Endothelial cell of umbilical vein (primary cell): ENCODE data around the gene CAPN5.

Experiments
- EZH2 ChIP-seq: IDR thresholded peaks from 2 replicates; pipeline ENCODE4 v1.6.1; 2012; ENCODE audit warnings: borderline replicate concordance, low read depth, mild to moderate bottlenecking, moderate library complexity, low read length, inconsistent platforms; ENCODE audit not compliant: severe bottlenecking
- GATA2 ChIP-seq: IDR thresholded peaks from 2 replicates; pipeline ENCODE4 v1.7.0; 2011; ENCODE audit warnings: low read depth, mild to moderate bottlenecking, moderate library complexity, mixed read lengths, low read length; ENCODE audit not compliant: insufficient read length, insufficient read depth
- POLR2A ChIP-seq: IDR thresholded peaks from 2 replicates; pipeline ENCODE4 v1.6.1; 2012; ENCODE audit warnings: low read depth, mild to moderate bottlenecking, control low read depth, low read length
- TF ChIP-seq, protein P1 (sequence below), 2 donors: IDR thresholded peaks; 1 replicate in 1 of 2; 2 replicates in 1 of 2; pipeline ENCODE4 v1.5.1; 2011; ENCODE audit warnings: low read length in 2 of 2, mild to moderate bottlenecking in 2 of 2, moderate library complexity in 2 of 2, control low read depth in 1 of 2, inconsistent platforms in 1 of 2, low read depth in 1 of 2; ENCODE audit not compliant: insufficient read depth in 1 of 2; ENCODE audit errors: extremely low read depth in 1 of 2

DNA sequence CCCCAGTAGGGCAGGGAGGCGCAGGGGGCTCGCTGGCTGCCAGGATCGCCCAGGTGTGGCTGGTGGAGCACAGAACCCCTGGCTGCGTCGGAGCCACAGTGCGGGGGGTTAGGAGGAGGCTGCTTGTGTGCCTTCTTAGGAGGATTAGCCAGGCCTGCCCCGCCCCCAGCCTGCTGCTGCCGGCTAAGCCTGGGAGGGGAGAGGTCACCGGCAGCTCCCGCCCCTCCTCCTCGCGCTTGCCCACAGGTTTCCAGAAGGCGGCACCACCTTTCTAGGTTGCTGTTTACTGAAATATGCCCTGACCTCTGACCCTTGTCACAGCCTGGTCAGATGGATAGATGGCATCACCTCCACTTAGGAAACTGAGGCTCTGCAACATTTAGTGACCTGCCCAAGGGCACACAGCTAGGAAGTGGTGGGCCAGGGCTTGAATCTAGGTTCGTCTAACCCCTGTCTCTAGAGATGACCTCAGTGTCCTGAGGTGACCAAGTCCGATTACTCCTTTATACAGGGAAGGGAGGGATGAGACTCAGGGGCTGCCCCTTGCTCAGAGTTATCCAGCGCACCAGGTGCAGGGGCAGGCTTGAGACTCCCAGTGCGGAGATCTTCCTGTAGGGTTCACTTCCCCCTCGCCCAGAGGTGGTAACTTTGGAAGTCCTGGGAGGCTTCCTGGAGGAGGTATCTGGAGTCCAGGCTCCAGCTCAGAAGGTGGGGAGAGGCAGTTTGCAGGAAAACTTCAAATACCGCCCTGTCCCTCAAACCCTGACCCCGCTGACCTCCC, 105.3 kb downstream of the CAPN5 start:
- TF ChIP-seq, protein P1, sequence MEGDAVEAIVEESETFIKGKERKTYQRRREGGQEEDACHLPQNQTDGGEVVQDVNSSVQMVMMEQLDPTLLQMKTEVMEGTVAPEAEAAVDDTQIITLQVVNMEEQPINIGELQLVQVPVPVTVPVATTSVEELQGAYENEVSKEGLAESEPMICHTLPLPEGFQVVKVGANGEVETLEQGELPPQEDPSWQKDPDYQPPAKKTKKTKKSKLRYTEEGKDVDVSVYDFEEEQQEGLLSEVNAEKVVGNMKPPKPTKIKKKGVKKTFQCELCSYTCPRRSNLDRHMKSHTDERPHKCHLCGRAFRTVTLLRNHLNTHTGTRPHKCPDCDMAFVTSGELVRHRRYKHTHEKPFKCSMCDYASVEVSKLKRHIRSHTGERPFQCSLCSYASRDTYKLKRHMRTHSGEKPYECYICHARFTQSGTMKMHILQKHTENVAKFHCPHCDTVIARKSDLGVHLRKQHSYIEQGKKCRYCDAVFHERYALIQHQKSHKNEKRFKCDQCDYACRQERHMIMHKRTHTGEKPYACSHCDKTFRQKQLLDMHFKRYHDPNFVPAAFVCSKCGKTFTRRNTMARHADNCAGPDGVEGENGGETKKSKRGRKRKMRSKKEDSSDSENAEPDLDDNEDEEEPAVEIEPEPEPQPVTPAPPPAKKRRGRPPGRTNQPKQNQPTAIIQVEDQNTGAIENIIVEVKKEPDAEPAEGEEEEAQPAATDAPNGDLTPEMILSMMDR (IDR thresholded peaks at IDR 0.05; ENCODE audit: extremely low read depth in 1 of 2, insufficient read depth in 1 of 2, low read depth in 1 of 2, low read length in 2 of 2) = no peak
- TF ChIP-seq EZH2 (no peak), GATA2 (no peak), POLR2A (no peak)
